PC-3 (cell line): ENCODE results near the gene SPATA2. TPM values are rescaled to one million over a fixed set of nuclear protein-coding genes. Genes with fewer than 3 reads are reported as not detected.

Source experiments
- ATAC-seq: fragments of 200-7000 bp; cut with Tn5 transposase; 2 replicates; pipeline ENCODE4 v1.9.1; 2020; ENCODE audit warnings: mild to moderate bottlenecking, moderate library complexity
- BruUV-seq: library from RNA; stranded (reverse); fragments of 400-500 nt; replicated peaks from 2 replicates; lab custom pipeline; 2021; lab: Mats Ljungman, UMichigan
- CTCF ChIA-PET: fragments of 300-600 bp; sonication (Branson Sonifier 250); formaldehyde crosslinking; loops from one replicate; lab custom pipeline; 2022; ENCODE audit warnings: antibody characterized with exemption; lab: Charles Lee
- POLR2A ChIA-PET: fragments of 300-600 bp; sonication (Branson Sonifier 250); formaldehyde crosslinking; loops from one replicate; lab custom pipeline; 2022; ENCODE audit warnings: antibody characterized with exemption; ENCODE audit not compliant: unreplicated experiment; lab: Charles Lee
- DNase-seq: peaks from one replicate; pipeline ENCODE4 v3.0.0-alpha.2; 2015
- H2AFZ ChIP-seq: fragments of 300-600 bp; sonication (generic); 2 replicates; pipeline ENCODE4 v1.6.0; 2016; ENCODE audit warnings: antibody characterized with exemption, low read length
- H3F3A ChIP-seq: fragments of 300-600 bp; sonication (generic); one replicate; pipeline ENCODE4 v1.6.0; 2017; ENCODE audit warnings: antibody characterized with exemption, low read length, control low read depth, mild to moderate bottlenecking; ENCODE audit not compliant: unreplicated experiment
- H3K27ac ChIP-seq: fragments of 300-600 bp; sonication (generic); 2 replicates; pipeline ENCODE4 v1.5.1; 2016; ENCODE audit warnings: mild to moderate bottlenecking, low read length
- H3K27me3 ChIP-seq: fragments of 300-600 bp; sonication (generic); 2 replicates; pipeline ENCODE4 v1.6.1; 2016; ENCODE audit warnings: low read length, mixed read lengths
- H3K36me3 ChIP-seq: fragments of 300-600 bp; sonication (generic); 2 replicates; pipeline ENCODE4 v1.6.1; 2016; ENCODE audit warnings: low read depth, mixed run types, low read length, mixed read lengths
- H3K4me1 ChIP-seq: fragments of 300-600 bp; sonication (generic); 2 replicates; pipeline ENCODE4 v1.5.1; 2016; ENCODE audit warnings: low read length; ENCODE audit not compliant: insufficient read depth
- H3K4me2 ChIP-seq: fragments of 300-600 bp; sonication (generic); 2 replicates; pipeline ENCODE4 v1.6.0; 2016; ENCODE audit warnings: low read length
- H3K4me3 ChIP-seq: fragments of 300-600 bp; sonication (generic); 2 replicates; pipeline ENCODE4 v1.5.1; 2016; ENCODE audit warnings: mild to moderate bottlenecking, low read length, mixed read lengths
- H3K79me2 ChIP-seq: fragments of 300-600 bp; sonication (generic); 2 replicates; pipeline ENCODE4 v1.6.1; 2017; ENCODE audit warnings: low read length, mixed read lengths
- H3K9ac ChIP-seq: fragments of 300-600 bp; sonication (generic); 2 replicates; pipeline ENCODE4 v1.6.0; 2016; ENCODE audit warnings: mild to moderate bottlenecking, low read length
- H3K9me2 ChIP-seq: fragments of 300-600 bp; sonication (generic); replicated peaks from 2 replicates; pipeline ENCODE4 v1.6.1; 2016; ENCODE audit warnings: mixed run types, low read length, mixed read lengths
- H3K9me3 ChIP-seq: fragments of 300-600 bp; sonication (generic); 2 replicates; pipeline ENCODE4 v1.6.1; 2016; ENCODE audit warnings: low read length, mixed read lengths
- H4K20me1 ChIP-seq: fragments of 300-600 bp; sonication (generic); 2 replicates; pipeline ENCODE4 v1.6.1; 2016; ENCODE audit warnings: low read length, mixed read lengths
- CTCF ChIP-seq: fragments of 300-600 bp; sonication (generic); conservative IDR thresholded peaks from 2 replicates; pipeline ENCODE4 v1.5.1; 2017; ENCODE audit warnings: antibody characterized with exemption, low read depth, mild to moderate bottlenecking, low read length
- EZH2phosphoT487 ChIP-seq: fragments of 300-600 bp; sonication (generic); IDR thresholded peaks from 2 replicates; pipeline ENCODE4 v1.6.1; 2018; ENCODE audit warnings: mild to moderate bottlenecking, antibody characterized with exemption, low read length, borderline replicate concordance
- intact Hi-C: fragments of 100-400 bp; cut with micrococcal nuclease; formaldehyde crosslinking; loops from 2 replicates; pipeline ENCODE4 v1.9.0; 2023
- total RNA-seq: library from RNA; depleted of rRNA; stranded (reverse); fragments of >200 nt; gene quantifications from 2 replicates; pipeline ENCODE4 v1.2.3, GENCODE V29; 2014

The SPATA2 gene
- total RNA-seq, 1 experiment from 2014 or later = 7.4 TPM

- Histone ChIP-seq H3K4me3 (peak overlapping the region; percentile 81), H4K20me1 (peaks cover 18% of the 10 kb centered on the region), H2AFZ (peak overlapping the region; percentile 98), H3K36me3 (peaks cover 2% of the 10 kb centered on the region; the same call in 1 of the 2 replicates), H3K27me3 (no peaks in the 10 kb centered on the region), H3K9me2 (no peaks in the 10 kb centered on the region), H3F3A (no peaks in the 10 kb centered on the region), H3K4me1 (peaks cover 23% of the 10 kb centered on the region), H3K9ac (peak overlapping the region; percentile 96), H3K27ac (peak overlapping the region; percentile 96), H3K9me3 (no peaks in the 10 kb centered on the region), H3K79me2 (peaks cover 58% of the 10 kb centered on the region), H3K4me2 (peak overlapping the region; percentile 98)
- TF ChIP-seq EZH2phosphoT487 (no peak), CTCF (peak; percentile 33; the same call in 1 of the 2 replicates)
- intact Hi-C loops = no loop called here
- DNase-seq = no peak
- POLR2A ChIA-PET = interaction anchor here (0.5 kb wide), 1 partner anchor 151 kb away, joined by 4 read pairs; no protein-coding TSS in a partner anchor
- CTCF ChIA-PET = interaction anchor here (0.7 to 1.0 kb wide), 2 partner anchors 15 to 374 kb away, joined by 3 to 5 read pairs; no protein-coding TSS in a partner anchor
- ATAC-seq = no peak; the same call in 1 of the 2 replicates
- no TSS peak for BruUV-seq
Measured at GRCh38 chr20:49915118-49915379, 280 bp downstream of the SPATA2 start.

- Histone ChIP-seq H3K9me3 (no peaks in the 10 kb centered on the region), H3K27me3 (no peaks in the 10 kb centered on the region), H3K27ac (peak overlapping the region; percentile 96), H3K4me3 (peak overlapping the region; percentile 81), H3K9me2 (no peaks in the 10 kb centered on the region), H3F3A (no peaks in the 10 kb centered on the region), H3K4me2 (peak overlapping the region; percentile 98), H4K20me1 (peaks cover 18% of the 10 kb centered on the region), H2AFZ (peak overlapping the region; percentile 98), H3K79me2 (peaks cover 64% of the 10 kb centered on the region), H3K4me1 (peaks cover 23% of the 10 kb centered on the region), H3K9ac (peak overlapping the region; percentile 96), H3K36me3 (peaks cover 8% of the 10 kb centered on the region; the same call in 1 of the 2 replicates)
- POLR2A ChIA-PET = no interaction called here
- BruUV-seq = TSS peak; percentile 43
- intact Hi-C loops = no loop called here
- DNase-seq = peak; percentile 39
- TF ChIP-seq EZH2phosphoT487 (no peak), CTCF (peak; percentile 27)
- ATAC-seq = peak; percentile 3
- CTCF ChIA-PET = interaction anchor here (0.5 to 1.0 kb wide), 3 partner anchors 15 to 373 kb away, joined by 3 to 5 read pairs (median 5); no protein-coding TSS in a partner anchor
Measured at GRCh38 chr20:49914310-49915117, 815 bp downstream of the SPATA2 start.
